Erythroblast (primary cell): ENCODE measurements around the gene TRIML2.
"Not testable (repeated sequence)": the region's sequence is repeated elsewhere in the genome, so short reads cannot be mapped to it uniquely, and the experiment has no call there.

Experiments used
- DNase-seq, 2 experiments: peaks; one replicate each; lab custom pipeline; 2025; lab: John Stamatoyannopoulos, UW
- GATA1 ChIP-seq: IDR thresholded peaks from 2 replicates; pipeline ENCODE4 v1.6.1; 2011; ENCODE audit warnings: low read depth, mild to moderate bottlenecking, control low read depth, low read length, moderate library complexity
- POLR2A ChIP-seq: IDR thresholded peaks from 2 replicates; pipeline ENCODE4 v1.6.1; 2011; ENCODE audit warnings: mild to moderate bottlenecking, low read length

Gene TRIML2

DNA sequence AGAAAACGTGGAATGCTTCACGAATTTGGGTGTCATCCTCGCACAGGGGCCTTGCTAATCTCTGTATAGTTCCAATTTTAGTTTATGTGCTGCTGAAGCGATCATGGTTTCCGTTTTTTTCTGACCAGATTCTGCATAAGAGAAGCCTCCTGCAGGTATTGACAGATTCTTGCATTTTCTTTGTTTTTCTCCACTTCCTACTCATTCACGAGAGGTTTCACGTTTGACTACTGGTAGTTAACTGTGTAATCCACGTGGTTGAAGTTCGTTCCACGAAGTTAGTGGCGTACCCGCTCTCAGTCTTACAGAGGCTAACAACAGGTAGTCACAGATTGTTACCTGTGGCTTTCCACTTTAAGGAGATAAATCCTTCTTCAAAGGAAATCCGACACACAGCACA is 12.1 kb upstream of the TRIML2 start:
- no peak for DNase-seq
- TF ChIP-seq GATA1 (no peak), POLR2A (no peak)

DNA sequence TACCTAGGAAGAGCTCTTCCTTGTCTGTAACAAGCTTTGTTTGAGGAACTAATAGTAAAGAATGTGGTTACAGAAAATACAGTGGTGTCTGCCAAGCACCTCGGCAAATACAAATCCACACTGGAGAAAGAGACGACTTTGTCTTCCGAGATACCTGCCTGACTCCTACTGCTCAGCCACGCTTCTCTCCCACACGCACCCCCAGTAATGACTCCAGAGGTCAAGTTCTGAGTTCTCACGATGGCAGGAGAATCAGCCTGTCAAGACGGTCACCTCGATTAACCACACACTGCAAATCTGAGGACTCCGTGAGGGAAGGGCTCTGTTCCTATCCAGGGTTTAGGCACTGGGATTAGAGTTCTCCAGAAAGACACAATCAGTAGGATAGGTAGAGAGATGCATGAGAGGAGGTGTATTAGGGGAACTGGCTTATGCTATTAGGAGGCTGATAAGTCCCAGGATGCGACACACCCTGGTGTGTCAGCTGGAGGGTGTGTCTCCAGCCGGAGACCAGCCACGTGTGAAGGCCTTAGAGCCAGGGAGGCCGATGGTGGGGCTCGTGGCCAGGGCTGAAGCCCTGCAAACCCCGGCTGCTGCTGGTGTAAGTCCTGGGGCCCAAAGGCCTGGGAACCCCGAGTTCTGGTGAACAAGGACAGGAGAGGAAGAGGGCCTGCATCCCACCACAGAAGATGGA is 8.4 kb upstream of the TRIML2 start:
- DNase-seq: no peak
- no peak for TF ChIP-seq POLR2A
- TF ChIP-seq GATA1: no peak

DNA sequence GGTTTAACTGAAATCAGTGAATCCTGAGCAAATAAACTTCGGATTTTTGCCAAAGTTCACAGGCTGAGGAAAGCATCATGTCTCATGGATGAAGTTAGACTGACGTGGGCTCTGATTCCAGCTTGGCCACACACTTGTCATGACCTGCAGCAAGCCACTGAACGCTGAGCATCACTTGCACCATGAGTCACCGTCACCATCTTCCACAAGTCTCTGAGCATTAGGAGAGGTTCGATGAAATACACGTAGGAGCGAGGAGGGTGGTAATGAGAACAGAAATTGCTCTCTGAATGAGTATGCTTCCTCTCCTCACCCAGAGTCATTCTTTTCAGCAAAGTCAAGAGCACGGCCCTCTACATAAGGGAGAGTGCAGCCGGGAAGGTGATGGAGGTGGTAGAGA is 3.8 kb upstream of the TRIML2 start:
- TF ChIP-seq GATA1 (no peak), POLR2A (no peak)
- no peak for DNase-seq

DNA sequence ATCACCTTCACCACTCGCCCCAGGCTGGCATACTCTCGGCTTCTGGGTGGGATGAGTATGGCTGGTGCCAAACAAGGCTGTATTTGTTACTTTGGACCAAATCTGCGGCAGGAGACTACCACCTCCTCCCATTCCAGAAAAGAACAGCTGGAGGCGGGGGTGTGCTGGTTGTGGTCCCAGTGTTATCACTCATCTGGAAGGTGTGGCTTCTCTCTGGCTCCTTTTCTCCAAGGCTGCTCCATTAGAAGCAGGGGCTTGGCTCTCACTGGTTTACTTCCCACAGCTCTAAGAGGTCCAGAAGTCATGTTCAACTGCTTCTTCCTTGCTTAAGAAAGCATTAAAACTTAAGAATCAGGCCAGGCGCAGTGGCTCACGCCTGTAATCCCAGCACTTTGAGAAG is 2.6 kb upstream of the TRIML2 start:
- DNase-seq: no peak
- TF ChIP-seq GATA1 (no peak), POLR2A (no peak)

DNA sequence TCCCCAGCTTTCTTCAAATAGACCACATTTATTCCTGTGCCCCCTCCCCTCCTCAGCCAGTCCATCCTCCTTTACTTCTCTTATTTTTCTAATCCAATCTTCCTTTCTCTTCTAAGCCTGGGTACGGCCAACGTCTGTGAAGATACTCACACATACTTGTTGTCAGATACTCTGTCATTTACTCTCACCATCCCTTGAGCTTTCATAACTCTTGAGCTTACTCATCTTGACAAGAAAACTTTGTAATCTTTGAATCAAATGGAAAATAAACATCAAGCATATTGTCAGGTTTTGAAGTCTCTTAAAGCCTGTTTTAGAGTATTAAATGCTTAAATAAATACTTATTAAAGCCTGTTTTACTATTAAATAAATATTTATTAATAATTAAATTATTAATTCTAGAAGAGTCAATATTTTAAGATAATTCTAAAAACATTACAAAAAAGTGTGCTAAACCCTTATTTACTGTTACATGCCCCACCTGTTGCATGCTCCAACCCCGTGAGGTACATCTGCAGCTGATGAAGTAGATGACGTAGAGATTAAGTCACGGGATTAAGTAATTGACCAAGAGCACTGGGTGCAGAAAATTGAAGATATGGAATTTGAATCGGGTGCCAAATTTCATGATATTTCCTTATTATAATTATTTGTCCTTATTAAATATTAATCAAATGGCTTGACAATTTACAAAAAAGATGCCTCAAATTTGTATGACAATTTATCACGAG is 1.5 kb upstream of the TRIML2 start:
- TF ChIP-seq GATA1 (no peak), POLR2A (no peak)
- no peak for DNase-seq

DNA sequence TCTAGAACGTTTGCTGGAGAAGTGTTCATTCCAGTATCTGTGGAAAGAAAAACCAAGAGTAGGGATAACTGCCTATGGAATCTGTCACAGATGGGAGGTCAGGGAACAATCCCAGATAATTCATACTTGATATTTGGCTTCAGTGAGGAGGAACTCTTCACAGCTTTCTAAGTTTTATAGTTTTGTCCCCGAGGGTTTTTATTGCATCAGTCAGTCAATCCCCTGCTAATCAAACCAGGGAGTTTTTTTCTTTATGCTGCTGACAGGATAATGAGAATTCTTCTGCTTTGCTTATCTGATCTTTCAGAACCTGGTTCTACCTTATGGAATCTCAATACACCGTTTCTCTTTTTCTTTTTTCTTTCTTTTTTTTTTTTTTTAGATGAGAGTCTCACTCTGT is 633 bp upstream of the TRIML2 start:
- TF ChIP-seq POLR2A (no peak), GATA1 (no peak)
- DNase-seq: no peak

DNA sequence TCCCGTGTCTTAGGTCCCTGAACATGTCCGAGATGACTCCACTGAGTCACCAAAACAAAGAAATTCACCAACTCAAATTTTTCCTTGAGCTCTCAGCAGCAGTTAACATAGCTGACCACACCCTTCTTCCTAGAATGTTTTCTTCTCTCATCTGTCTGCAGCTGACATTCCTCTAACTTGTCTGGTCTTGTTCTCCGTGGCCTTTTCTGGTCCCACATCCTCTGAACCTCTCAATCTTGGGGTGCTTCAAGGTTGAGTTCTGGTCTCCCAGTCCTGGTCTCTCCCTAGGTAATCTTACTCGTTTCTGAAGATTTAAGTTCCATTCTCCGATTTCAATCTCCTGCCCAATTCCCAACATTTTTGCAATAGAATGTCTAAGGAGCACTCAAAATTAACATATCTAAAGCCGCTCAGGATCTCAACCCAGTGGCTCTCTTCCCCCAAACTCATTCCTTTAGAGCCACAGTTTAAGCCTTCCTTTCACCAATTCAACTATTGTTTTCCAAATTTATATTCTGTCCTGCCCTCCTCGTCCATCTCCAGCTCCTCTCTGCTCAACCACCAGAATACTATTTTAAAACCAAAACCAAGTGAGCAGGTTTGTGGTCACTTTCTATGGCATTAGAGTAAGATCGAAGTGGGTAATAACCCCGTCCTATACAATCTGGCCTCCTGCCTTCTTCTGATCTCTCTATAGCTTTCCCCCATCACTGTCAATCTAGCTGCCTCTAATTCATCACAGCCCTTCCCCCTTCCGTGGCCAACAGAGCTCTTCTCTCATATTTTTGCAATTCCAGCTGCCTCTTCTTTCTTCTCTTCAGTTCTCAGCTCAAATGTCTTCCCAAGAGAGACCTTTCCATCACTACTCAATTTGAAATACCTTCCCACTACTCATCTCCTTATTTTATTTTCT is 1.2 kb downstream of the TRIML2 start:
- TF ChIP-seq POLR2A: no peak
- no peak for DNase-seq

DNA sequence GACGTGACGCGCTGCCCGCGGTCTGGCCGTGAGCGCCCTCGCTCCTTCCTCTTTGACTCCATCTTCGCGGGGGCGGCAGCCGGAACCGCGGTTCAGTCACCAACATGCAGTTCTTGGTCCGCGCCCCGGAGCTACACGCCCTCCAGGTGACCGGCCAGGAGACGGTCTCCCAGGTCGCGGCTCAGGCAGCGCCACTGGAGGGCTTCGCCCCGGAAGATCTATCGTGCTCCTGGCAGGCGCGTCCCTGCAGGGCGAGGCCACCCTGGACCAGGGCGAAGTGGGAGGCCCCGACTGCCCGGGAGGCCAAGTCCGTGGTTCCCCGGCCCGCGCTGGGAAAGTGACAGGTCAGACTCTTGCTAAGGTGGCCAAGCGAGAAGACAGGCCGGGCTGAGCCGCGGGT is 2.9 kb downstream of the TRIML2 start:
- DNase-seq: no peak
- TF ChIP-seq POLR2A (no peak), GATA1 (no peak)

DNA sequence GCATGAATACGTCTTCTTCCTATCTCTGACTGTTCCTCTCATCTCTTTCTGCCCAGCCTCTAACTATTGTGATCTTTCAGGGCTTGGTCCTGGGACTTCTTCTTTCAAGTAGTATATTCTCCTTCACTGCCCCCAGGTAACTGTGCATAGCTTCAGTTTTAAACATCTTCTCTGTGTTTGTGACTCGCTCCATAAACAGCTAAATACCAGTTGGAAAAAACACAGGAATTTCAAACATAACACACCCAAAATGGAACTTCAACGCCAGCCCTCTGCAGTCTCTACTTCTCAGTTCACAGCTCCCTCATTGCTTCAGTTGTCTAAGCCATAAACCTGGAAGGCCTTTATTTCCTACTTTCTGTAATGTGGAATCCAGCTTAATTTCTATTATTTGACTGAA is 16.6 kb downstream of the TRIML2 start:
- TF ChIP-seq POLR2A: no peak
- TF ChIP-seq GATA1: no peak
- DNase-seq: no peak

DNA sequence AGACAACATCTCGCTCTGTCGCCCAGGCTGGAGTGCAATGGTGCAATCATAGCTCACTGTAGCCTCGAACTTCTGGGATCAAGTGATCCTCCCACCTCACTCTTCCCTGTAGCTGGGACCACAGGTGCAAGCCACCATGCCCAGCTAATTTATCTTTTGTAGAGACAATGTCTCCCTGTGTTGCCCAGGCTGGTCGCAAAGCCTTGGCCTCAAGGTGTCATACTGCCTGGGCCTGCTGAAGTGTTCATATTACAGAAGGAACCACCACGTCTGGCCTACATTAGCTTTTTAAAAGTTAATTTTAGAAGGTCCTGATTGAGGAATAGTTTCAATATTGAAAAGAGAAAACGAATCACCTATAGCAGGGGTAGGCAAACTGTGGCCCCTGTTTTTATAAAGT is 22.5 kb downstream of the TRIML2 start:
- TF ChIP-seq GATA1 (no peak), POLR2A (no peak)
- DNase-seq: no peak

DNA sequence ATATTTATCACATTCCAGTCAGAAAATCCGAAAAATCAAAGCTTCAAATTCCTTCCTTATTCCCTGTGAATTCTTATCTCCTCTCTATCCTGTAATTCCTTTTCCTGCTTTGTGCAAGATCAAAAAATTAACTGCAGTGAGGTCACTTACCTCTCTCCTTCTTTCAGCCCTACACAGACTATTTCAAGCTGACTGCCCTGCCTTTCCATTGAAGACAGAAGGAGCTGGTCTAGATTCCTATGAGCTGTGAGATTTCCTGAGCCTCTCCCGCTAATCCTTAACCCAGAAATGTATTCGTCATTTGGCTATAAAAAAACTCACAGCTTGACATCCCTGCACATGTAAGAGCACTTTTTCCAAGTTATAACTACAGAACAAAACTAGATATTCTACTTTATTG is 26.6 kb downstream of the TRIML2 start:
- TF ChIP-seq POLR2A (no peak), GATA1 (no peak)
- no peak for DNase-seq

DNA sequence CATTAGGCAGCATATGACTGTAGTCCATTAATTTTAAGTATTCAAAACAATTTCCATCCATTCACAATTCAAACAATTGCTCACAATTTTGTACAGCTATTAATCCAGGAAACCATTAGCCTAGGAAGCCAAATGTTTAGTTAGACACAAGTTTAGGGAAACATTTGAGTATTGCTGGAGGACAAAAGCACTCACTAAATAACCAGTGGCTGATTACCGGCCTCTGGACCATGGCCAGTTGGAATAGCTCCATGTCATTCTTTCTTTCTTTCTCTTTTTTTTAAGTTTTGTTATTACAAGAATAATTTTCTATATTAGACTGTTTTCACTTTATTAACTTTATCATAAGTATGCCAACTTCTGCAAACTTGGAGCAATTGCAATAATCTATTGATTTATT is 31.3 kb downstream of the TRIML2 start:
- no peak for TF ChIP-seq POLR2A
- no peak for DNase-seq

DNA sequence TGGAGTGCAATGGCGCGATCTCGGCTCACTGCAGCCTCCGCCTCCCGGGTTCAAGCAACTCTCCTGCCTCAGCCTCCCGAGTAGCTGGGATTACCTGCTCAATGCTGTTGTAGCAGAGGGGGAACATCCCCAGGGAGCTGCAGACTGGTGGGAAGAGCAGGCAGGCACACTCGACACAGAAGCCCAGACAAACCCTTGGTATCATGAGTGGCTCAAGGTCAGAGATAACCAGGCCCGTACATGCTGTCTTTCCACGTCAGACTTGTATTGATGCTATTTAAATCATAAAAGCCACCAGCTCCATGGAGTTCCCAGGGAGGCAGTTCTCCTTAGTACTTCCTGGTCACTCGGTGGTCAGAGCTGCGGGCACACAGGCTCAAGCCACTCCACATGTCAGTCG is 33.2 kb downstream of the TRIML2 start:
- TF ChIP-seq GATA1 (no peak), POLR2A (no peak)
- DNase-seq: no peak

DNA sequence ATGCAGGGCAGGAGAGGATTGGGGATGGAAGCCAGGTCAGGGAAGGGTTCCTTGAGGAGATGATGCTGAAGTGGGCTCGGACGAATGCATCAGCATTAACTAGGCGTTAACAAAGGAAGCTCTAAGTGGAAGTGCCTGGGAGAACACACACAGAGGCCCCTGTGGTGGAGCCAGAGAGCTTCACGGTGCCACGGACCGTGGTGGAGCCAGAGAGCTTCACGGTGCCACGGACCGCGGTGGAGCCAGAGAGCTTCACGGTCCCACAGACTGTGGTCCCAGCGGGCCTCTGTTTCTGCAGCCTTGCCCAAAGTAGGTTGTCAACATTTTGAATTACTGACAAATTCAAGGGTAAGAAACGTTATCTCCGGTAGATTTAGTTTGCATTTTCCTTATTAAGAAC is 48.3 kb downstream of the TRIML2 start:
- TF ChIP-seq GATA1 (no peak), POLR2A (no peak)
- DNase-seq: no peak

DNA sequence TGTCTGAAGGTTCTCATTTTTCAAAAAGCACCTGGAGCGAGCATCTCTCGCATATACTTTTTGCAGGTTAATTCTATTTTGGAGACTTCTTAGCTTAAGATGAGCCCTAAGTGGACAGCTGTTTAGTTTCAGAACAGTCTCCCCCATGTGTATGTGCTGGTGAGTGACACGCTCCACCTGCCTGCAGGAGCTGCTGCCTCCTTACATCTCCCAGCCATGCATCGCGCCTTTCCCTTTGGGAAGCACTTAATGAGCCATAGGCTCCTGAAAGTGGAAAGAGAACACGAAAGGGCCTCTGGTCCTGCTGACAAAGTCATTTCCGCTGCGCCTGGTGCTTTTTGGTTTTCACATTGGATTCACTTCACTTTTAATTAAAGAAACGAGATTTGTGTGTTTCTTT is 56.1 kb downstream of the TRIML2 start:
- no peak for TF ChIP-seq GATA1
- no peak for TF ChIP-seq POLR2A
- DNase-seq: no peak

DNA sequence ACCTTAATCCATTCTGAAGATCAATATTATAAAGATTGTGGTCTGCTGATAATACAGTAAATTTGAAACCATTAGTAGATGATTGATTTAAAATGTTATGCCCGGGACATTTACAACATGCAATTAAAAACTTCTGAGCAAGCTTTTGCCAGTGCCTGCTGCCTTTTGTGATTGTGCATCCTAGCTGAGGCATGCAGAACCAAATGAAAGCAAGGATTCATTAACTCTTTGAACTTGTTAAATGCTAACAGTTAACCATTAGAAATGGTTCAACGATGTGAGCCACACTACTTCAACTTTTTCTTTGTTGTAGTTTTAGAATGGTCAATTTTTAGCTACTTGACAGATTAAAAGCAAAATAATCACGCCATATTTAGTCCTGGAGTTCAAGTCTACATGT is 62.7 kb downstream of the TRIML2 start:
- no peak for DNase-seq

DNA sequence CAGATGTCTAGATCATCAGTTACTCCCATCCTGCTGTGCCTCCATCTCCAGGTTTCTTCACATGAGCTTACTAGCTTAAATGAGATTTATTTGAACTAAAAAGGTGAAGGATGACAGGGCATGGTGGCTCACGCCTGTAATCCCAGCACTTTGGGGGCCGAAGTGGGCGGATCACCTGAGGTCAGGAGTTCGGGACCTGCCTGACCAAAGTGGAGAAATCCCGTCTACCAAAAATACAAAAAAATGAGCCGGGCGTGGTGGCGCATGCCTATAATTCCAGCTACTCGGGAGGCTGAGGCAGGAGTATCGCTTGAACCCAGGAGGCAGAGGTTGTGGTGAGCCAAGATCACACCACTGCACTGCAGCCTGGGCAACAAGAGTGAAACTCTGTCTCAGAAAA is 63.9 kb downstream of the TRIML2 start:
- not testable (repeated sequence) for DNase-seq

More for the DNA sequence above, 62.7 kb downstream of the TRIML2 start:
- TF ChIP-seq GATA1 (no peak), POLR2A (no peak)
